Measurements from ENCODE around the gene ROBO1. TPM values are rescaled to one million over a fixed set of nuclear protein-coding genes. Genes with fewer than 3 reads are reported as not detected.

Gene ROBO1
- total RNA-seq, 1 donor from 2014 or later: 31.7 TPM

- intact Hi-C loops (cut with DNase I): no loop called here
- DNase-seq (ENCODE audit: low spot score) (no peak), ATAC-seq (no peak)
Measured at GRCh38 chr3:79497447-79498111, 270.2 kb downstream of the ROBO1 start.

- peak; percentile 49 for ATAC-seq
- no peak for DNase-seq (ENCODE audit: low spot score)
- intact Hi-C loops (cut with DNase I): no loop called here
Measured at GRCh38 chr3:79491029-79491641, 276.7 kb downstream of the ROBO1 start.

GRCh38 chr3:79490165-79491028, 277.4 kb downstream of the ROBO1 start:
- DNase-seq (ENCODE audit: low spot score): peak; percentile 64
- ATAC-seq: peak; percentile 63
- intact Hi-C loops (cut with DNase I): no loop called here

- ATAC-seq (no peak), DNase-seq (ENCODE audit: low spot score) (no peak)
- intact Hi-C loops (cut with DNase I): no loop called here
Measured at GRCh38 chr3:79488407-79488806, 279.4 kb downstream of the ROBO1 start.

GRCh38 chr3:79480746-79481145, 287.1 kb downstream of the ROBO1 start:
- intact Hi-C loops (cut with DNase I): no loop called here
- no peak for DNase-seq (ENCODE audit: low spot score)
- no peak for ATAC-seq

- no peak for ATAC-seq
- intact Hi-C loops (cut with DNase I): no loop called here
Measured at GRCh38 chr3:79478620-79479019, 289.2 kb downstream of the ROBO1 start.

GRCh38 chr3:79477242-79477641, 290.6 kb downstream of the ROBO1 start:
- ATAC-seq: no peak
- intact Hi-C loops (cut with DNase I): no loop called here
- DNase-seq (ENCODE audit: low spot score): no peak

More at GRCh38 chr3:79478620-79479019, 289.2 kb downstream of the ROBO1 start:
- no peak for DNase-seq (ENCODE audit: low spot score)

- no peak for DNase-seq (ENCODE audit: low spot score)
- ATAC-seq: no peak
- intact Hi-C loops (cut with DNase I): no loop called here
Measured at GRCh38 chr3:79473993-79474392, 293.8 kb downstream of the ROBO1 start.

GRCh38 chr3:79467721-79468120, 300.1 kb downstream of the ROBO1 start:
- DNase-seq (ENCODE audit: low spot score) (no peak), ATAC-seq (no peak)
- intact Hi-C loops (cut with DNase I): no loop called here

- DNase-seq (ENCODE audit: low spot score): no peak
- intact Hi-C loops (cut with DNase I): no loop called here
Measured at GRCh38 chr3:79461129-79461792, 306.5 kb downstream of the ROBO1 start.

GRCh38 chr3:79453600-79453999, 314.2 kb downstream of the ROBO1 start:
- DNase-seq (ENCODE audit: low spot score) (no peak), ATAC-seq (no peak)
- intact Hi-C loops (cut with DNase I): no loop called here

More at GRCh38 chr3:79461129-79461792, 306.5 kb downstream of the ROBO1 start:
- no peak for ATAC-seq

GRCh38 chr3:79436387-79436786, 331.4 kb downstream of the ROBO1 start:
- intact Hi-C loops (cut with DNase I): no loop called here
- ATAC-seq: no peak
- no peak for DNase-seq (ENCODE audit: low spot score)

- no peak for ATAC-seq
- no peak for DNase-seq (ENCODE audit: low spot score)
- intact Hi-C loops (cut with DNase I): no loop called here
Measured at GRCh38 chr3:79427081-79427480, 340.7 kb downstream of the ROBO1 start.

- ATAC-seq (no peak), DNase-seq (ENCODE audit: low spot score) (no peak)
- intact Hi-C loops (cut with DNase I): no loop called here
Measured at GRCh38 chr3:79424811-79425210, 343.0 kb downstream of the ROBO1 start.

GRCh38 chr3:79423417-79423816, 344.4 kb downstream of the ROBO1 start:
- intact Hi-C loops (cut with DNase I): no loop called here
- ATAC-seq (no peak), DNase-seq (ENCODE audit: low spot score) (no peak)

- DNase-seq (ENCODE audit: low spot score) (no peak), ATAC-seq (no peak)
- intact Hi-C loops (cut with DNase I): no loop called here
Measured at GRCh38 chr3:79421273-79421672, 346.5 kb downstream of the ROBO1 start.

GRCh38 chr3:79418855-79419621, 348.8 kb downstream of the ROBO1 start:
- no peak for ATAC-seq
- intact Hi-C loops (cut with DNase I): no loop called here
- DNase-seq (ENCODE audit: low spot score): no peak

- intact Hi-C loops (cut with DNase I): no loop called here
- ATAC-seq: no peak
- DNase-seq (ENCODE audit: low spot score): no peak
Measured at GRCh38 chr3:79415356-79415755, 352.4 kb downstream of the ROBO1 start.

GRCh38 chr3:79414806-79415205, 353.0 kb downstream of the ROBO1 start:
- ATAC-seq: peak; percentile 87
- intact Hi-C loops (cut with DNase I): no loop called here
- no peak for DNase-seq (ENCODE audit: low spot score)

Data from sciatic nerve (tissue), 2 donors.